HL-60/S4 (cell line): ENCODE measurements around the gene ERC2.

Experiments
- in situ Hi-C: fragments of 300-500 bp; cut with MboI; formaldehyde crosslinking; loops from 2 replicates; pipeline ENCODE4 v1.14.3; 2022; ENCODE audit warnings: low sequenced_read_pairs

The ERC2 gene

GRCh38 chr3:56197259-56197965 is 270.9 kb downstream of the ERC2 start:
- in situ Hi-C loops = no loop called here

- in situ Hi-C loops = no loop called here
Observed at GRCh38 chr3:56196700-56197099, 271.6 kb downstream of the ERC2 start.

- in situ Hi-C loops = no loop called here
Observed at GRCh38 chr3:56193519-56193918, 274.7 kb downstream of the ERC2 start.

DNA sequence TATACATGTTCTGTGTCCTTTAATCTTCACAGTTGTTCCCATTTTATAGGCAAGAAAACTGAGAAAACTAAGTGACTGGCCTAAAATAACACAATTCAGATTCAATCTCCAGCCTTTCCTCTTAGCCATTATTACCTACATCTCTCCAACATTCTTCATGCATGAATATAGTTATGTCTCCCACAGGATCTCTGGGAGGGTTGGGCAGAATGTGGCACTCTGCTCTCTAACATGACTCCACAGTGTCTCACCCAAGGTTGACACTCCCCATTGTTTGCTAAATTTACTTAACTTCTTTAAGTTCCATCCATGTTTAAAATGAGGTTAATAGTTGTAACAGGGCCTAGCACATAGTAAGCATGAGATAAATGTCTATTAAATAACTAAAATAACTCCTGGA is 276.3 kb downstream of the ERC2 start:
- in situ Hi-C loops = no loop called here

- in situ Hi-C loops = no loop called here
Observed at GRCh38 chr3:56190771-56191305, 277.4 kb downstream of the ERC2 start.

DNA sequence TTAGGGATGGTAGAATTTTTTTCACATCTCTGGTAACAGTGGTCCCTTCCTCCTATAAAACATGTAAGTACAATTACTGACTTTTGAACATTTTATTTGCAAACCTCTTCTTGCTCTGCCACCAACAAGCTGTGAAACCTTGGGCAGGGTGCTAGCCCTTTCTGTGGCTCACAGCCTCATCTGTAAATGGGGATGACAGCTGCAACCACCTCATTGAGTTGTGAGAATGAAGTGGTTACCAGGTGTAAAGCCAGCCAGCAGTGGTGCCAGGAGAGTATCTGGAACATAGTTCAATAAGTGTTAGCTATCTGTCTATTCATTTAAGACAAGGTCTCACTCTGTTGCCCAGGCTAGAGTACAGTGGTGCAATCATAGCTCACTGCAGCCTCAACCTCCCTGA is 278.1 kb downstream of the ERC2 start:
- in situ Hi-C loops = no loop called here

DNA sequence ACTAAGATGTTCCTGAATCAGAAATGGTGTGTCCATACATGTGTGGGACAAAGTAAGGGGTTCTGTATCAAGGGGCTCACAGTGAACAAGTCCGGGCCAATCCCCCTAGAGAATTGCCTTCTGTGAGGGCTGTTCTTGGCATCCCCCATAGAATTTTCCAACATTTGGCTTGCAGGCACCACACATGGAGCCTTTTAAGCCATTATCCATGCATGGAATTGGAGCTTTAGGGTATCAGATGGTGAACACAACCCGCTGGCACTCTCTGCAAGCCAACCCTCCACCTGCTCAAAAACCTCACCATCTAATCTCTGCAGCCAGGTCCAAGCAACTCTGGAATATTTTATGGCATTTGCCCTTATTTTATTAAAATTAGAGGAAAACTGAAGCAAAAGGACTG is 278.7 kb downstream of the ERC2 start:
- in situ Hi-C loops = no loop called here

GRCh38 chr3:56188201-56188600 is 280.1 kb downstream of the ERC2 start:
- in situ Hi-C loops = no loop called here

DNA sequence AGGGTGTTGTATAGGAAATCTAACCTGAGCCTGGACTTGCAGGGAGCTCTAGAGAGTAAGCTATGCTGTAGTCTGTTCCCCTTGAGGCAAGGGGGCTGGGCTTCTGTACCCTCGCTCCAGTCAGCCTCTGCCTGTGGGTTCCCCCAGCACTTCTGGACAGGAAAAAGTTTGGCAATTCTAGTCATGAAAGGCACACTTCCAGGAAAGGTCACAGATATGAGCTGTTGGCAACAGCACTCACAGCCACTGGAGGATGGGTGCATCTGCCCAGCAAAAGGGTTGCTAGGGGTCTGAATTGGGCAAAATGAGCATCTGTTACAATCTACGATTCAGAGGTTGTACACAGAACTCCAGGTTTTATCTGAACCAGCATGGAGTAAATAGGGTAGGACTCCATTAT is 281.2 kb downstream of the ERC2 start:
- in situ Hi-C loops = no loop called here

DNA sequence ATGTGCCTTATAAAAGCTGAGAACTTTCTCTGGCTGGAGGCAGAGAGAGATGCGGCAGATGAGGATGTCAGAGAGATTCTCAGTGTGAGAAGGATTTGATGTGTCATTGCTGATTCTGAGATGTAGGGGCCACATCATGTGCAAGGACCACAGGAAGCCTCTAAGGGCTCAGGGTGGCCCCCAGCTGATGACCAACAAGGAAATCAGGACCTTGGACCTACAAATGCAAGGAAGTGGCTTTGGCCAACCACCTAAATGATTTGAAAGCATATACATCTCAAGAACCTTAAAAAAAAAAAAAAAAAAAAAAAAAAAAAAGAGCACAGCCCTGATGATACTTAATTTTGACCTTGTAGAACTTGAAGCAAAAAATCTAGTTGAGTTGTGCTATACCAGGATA is 282.4 kb downstream of the ERC2 start:
- in situ Hi-C loops = no loop called here

DNA sequence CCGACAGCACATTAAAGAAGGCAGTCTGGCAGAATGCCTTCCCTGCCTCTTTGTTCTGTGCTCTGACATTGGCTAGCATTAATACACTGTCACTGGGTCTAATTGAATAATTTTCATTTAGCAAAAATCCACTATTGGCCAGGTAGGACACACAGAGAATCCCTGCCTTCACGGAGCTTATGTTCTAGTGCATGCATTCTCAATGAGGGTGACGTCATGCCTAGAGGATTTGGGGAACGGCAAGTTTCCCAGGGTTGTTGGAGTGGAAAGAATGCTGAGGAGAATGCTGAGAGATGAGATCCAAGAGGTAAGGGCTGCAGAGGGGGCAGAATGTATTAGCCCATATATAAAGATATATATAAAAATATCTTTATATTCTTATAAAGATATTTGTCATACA is 284.7 kb downstream of the ERC2 start:
- in situ Hi-C loops = no loop called here

DNA sequence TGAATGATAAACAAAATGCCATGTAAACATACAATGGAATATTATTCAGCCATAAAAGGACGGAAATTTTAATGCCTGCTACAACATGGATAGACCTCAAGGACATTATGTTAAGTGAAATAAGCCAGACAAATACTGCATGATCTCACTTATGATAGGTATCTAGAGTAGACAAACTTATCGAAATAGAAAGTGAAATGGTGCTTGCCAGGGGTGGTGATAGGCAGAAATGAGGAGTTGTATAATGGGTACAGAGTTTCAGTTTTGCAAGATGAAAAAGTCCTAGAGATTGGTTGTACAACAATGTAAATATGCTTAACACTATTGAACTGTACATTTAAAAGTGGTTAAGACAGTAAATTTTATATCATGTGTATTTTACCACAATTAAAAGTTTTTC is 287.8 kb downstream of the ERC2 start:
- in situ Hi-C loops = no loop called here

GRCh38 chr3:56173601-56174000 is 294.7 kb downstream of the ERC2 start:
- in situ Hi-C loops = no loop called here

- in situ Hi-C loops = no loop called here
Observed at GRCh38 chr3:56164436-56164835, 303.8 kb downstream of the ERC2 start.

- in situ Hi-C loops = no loop called here
Observed at GRCh38 chr3:56157693-56158362, 310.4 kb downstream of the ERC2 start.

GRCh38 chr3:56154297-56154696 is 314.0 kb downstream of the ERC2 start:
- in situ Hi-C loops = no loop called here

DNA sequence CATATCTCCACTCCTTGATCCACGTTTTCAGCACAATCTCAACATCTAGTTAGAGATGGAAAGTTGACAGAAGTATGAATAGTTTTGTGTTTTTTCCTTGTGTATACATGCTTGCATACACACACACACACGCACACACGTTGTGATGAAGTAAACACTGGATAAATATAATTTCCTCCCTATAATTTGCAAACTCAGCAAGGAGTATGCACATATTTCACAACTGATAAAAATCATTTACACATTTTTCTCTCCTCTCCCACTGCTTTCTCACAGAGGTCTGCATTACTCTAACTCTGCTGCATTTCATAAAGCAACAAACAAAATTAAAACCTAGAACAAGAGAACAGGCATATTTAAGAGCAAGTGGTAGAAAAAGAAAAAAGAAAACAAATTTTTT is 320.9 kb downstream of the ERC2 start:
- in situ Hi-C loops = no loop called here

DNA sequence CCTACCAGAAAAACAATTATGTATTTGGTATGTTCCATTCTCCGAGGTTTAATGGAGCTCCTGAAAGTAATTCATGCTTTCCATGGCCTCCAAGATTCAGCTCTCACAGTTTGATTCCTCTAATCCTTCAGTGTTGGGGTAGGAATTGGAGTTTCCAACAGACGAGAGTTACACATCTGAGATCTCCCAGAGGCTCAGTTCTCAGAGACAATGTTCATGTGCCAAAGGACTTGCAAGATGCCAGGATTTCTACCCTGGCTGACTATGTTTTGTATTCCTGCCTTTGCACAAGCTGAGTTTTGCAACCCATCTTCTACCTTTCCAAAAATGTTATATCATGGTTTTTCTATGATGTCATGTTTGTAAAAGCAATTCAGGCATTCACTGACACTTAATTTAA is 322.9 kb downstream of the ERC2 start:
- in situ Hi-C loops = no loop called here

DNA sequence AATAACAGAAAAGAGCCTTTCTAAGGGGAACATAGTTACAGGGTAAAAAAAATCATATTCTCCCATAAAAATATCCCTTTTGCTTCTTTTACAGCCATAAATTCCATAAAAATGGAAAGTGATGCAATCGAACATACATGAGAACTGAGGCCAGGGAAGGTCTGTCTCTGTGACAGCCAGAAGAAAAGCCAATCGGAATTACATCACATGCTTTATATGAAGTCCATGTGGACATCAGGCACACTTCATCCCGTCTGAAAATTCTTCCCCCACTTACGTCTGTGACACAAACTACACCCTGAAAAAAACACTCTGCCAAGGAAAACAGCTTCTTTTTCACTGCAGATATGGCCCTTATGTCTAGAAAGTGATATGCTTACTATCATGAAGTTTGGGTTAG is 323.5 kb downstream of the ERC2 start:
- in situ Hi-C loops = no loop called here

GRCh38 chr3:56137415-56137814 is 330.9 kb downstream of the ERC2 start:
- in situ Hi-C loops = no loop called here

DNA sequence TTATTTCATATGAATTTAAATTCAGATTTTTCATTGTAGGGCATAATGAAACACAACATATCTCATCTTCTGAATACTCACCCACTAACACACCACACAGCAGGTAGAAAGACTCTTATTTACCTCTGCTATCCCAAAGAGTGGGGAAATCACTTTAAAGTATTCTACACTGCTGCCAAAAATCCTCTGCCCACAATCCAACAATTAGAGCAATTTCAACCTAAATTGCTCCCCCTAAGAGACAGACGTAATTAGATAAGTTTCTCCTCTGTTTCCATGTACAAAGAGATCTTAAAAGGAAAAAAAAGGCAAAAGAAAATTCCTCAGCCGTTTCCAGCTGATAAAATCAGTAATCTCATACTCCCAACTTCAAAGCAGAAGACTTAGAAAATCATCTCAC is 331.8 kb downstream of the ERC2 start:
- in situ Hi-C loops = no loop called here

GRCh38 chr3:56135941-56136340 is 332.3 kb downstream of the ERC2 start:
- in situ Hi-C loops = no loop called here

GRCh38 chr3:56133423-56133822 is 334.8 kb downstream of the ERC2 start:
- in situ Hi-C loops = no loop called here
